GM19238 (cell line): ENCODE results near the gene DHTKD1.
"Not testable (repeated sequence)": the region's sequence is repeated elsewhere in the genome, so short reads cannot be mapped to it uniquely, and the experiment has no call there.

Experiments used
- DNase-seq: peaks from one replicate; pipeline ENCODE4 v3.0.0; 2011; ENCODE audit warnings: low spot score; ENCODE audit not compliant: insufficient read length

DHTKD1 gene

DNA sequence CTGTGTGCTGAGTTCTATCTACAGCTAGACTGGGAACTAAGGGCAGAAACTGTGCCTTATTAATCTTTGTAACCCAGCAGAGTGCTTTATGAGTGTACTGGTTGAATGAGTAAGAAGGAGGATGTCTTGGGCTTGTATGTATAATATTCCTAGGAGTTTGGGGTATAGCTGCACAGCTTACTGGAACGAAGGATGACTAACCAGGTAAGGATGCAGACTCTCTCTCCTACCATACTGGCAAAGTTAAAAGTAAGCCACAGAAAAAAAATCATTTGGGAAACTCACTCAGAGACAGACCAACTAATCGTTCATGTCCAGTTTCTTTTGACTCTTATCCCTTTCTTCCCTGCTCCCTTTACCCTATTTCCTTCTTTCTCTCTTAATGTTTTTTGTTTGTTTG, 1.4 kb upstream of the DHTKD1 start:
- no peak for DNase-seq

DNA sequence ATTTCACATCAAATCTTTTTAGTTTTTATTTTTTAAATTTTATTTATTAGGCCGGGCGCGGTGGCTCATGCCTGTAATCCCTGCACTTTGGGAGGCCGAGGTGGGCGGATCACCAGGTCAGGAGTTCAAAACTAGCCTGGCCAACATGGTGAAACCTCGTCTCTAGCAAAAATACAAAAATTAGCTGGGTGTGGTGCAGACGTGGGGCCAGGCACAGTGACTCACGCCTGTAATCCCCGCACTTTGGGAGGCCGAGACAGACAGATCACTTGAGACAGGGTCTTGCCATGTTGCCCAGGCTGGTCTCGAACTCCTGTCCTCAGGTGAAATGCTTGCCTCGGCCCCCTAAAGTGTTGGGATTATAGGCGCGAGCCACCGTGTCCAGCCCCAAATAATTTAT, 2.7 kb downstream of the DHTKD1 start:
- DNase-seq, result not testable (repeated sequence)

DNA sequence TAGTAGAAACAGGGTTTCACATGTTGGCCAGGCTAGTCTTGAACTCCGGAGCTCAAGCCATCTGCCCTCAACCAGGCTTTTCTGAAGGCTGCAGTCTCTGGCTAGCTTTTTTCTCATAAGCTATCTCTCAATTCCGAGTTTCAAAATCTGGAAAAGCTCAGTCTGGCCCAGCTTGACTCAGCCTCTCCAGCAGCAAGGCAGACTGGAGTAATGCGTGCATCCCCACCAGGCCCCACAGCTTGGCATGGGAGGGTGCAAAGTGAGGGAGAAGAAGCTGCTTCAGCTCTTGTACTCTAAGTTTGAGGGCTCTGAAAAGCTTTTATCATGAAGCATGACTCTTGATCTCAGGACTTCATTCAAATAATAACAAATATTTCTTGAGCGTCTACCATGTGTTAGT, 4.8 kb downstream of the DHTKD1 start:
- no peak for DNase-seq

GRCh38 chr10:12077580-12078180, 8.9 kb downstream of the DHTKD1 start:
- no peak for DNase-seq

- no peak for DNase-seq
Measured at GRCh38 chr10:12081470-12081869, 12.7 kb downstream of the DHTKD1 start.

DNA sequence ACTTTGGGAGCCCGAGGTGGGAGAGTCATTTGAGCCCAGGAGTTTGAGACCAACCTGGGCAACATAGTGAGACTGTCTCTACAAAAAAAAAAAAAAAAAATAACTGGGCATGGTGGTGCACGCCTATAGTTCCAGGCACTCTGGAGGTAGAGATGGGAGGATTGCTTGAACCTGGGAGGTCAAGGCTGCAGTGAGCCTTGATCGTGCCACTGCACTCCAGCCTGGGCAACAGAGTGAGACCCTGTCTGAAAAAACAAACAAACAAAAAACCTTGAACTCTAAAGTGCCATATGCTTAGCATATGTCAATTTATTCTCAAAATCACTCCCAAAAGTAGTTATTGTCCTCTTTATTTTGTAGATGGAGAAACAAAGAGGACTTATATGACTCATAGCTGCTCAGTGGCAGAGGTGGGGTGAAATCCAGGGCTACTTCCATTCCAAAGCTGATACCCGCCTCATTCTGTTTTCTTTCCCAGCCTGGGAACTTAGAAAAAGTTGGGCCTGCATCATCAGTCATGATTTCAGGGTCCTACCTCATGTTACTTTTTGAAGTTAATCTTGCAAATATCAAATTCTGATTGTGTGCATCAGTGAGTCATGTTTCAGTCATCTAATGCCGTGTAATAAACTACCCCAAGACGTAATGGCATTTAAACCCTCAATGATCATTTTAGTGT, 13.3 kb downstream of the DHTKD1 start:
- DNase-seq, result no peak

DNA sequence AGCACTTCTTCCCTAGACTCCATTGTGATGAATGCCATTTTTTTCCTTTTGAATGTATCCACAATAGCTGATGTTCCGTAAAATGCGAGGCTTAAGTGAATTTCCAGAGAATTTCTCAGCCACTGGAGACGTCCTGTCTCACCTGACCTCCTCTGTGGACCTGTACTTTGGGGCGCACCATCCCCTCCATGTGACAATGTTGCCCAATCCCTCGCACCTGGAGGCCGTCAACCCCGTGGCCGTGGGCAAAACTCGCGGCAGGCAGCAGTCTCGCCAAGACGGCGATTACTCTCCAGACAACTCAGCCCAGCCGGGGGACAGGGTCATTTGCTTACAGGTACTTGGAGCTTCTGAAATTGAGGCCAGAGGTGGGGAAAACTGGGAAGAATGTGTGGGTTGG, 20.2 kb downstream of the DHTKD1 start:
- DNase-seq, result no peak

- no peak for DNase-seq
Measured at GRCh38 chr10:12091421-12091820, 22.7 kb downstream of the DHTKD1 start.

DNA sequence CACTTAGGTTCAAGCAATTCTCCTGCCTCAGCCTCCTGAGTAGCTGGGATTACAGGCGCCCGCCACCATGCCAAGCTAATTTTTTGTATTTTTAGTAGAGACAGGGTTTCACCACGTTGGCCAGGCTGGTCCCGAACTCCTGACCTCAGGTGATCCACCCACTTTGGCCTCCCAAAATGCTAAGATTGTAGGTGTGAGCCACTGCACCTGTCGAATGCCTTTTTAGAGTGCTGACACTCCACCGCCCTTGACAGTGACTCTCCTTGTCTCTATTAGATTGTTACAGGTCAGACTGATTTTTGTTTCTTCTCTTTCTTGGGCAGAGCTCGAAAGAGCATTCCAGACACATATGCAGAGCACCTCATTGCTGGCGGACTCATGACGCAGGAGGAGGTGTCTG, 28.6 kb downstream of the DHTKD1 start:
- DNase-seq, result not testable (repeated sequence)

GRCh38 chr10:12097791-12098190, 29.0 kb downstream of the DHTKD1 start:
- DNase-seq, result no peak

DNA sequence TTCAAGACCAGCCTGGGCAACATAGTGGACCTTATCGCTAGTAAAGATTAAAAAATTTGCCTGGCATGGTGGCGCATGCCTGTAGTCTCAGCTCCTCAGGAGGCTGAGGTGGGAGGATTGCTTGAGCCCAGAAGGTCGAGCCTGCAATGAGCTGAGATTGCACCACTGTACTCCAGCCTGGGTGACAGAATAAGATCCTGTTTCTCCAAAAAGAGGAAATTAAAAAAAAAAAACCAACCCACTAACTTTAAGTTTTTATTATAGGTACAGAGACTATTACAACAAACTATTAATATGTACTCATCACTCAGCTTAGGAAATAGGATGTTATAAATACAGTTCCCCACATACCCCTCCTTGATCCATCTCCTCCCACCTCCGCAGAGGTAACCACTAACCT, 30.2 kb downstream of the DHTKD1 start:
- DNase-seq, result no peak

GRCh38 chr10:12103802-12104201, 35.0 kb downstream of the DHTKD1 start:
- no peak for DNase-seq

GRCh38 chr10:12107781-12108180, 39.0 kb downstream of the DHTKD1 start:
- no peak for DNase-seq

DNA sequence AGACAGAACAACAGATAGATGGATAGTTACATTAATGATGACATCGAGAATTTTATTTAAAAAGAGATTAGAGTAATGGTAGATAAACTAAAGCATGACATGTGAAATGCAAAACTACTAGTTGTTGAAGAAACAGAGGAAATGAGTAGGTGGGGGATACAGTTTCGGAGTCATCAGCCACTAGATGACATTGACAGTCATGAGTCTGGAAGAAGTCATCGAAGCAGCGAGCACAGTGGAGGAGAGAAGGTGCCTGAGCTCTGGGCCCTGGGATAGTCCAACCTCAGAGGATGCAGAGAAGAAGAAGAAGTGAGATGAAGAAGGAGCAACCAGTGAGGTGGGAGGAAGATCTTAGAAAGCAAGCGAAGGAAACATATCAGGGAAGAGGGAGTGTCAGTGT, 40.5 kb downstream of the DHTKD1 start:
- no peak for DNase-seq

GRCh38 chr10:12111528-12111927, 42.8 kb downstream of the DHTKD1 start:
- no peak for DNase-seq

DNA sequence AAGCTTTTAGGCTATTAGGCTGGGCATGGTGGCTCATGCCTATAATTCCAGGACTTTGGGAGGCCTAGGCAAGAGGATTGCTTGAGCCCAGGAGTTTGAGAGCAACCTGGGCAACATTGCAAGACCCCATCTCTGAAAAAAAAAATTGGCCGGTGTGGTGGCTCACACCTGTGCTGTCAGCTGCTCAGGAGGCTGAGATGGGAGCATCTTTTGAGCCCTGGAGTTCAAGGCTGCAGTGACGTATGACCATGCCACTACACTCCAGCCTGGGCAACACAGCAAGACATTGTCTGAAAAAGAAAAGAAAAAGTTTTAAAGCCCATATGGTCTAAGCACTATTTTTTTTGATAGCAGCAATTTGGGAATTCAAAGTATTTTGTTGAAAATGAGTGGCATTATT, 44.9 kb downstream of the DHTKD1 start:
- no peak for DNase-seq

DNA sequence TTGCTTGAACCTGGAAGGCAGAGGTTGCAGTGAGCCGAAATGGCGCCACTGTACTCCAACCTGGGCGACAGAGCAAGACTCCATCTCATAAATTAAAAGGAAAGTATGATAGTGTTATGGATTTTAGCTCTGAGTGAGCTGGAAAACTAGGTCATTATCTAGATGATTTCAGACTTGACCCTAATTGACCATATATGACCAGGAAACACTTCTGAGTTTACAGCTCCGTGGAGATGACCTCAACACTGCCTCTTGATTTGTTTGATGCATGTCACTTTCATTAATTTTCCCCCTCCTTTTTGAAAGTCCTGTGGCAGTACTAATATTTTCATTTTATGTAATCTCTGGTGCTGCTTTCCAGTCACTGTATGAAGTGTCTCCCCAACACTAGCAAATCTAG, 52.9 kb downstream of the DHTKD1 start:
- DNase-seq, result no peak

- peak; percentile 99 for DNase-seq
Measured at GRCh38 chr10:12129222-12130111, 60.7 kb downstream of the DHTKD1 start, which contains the start of gene SEC61A2. Gene SEC61A2, plus strand, starts transcription at chr10:12129677. Its CDS starts 111 bp downstream, at chr10:12129788.

DNA sequence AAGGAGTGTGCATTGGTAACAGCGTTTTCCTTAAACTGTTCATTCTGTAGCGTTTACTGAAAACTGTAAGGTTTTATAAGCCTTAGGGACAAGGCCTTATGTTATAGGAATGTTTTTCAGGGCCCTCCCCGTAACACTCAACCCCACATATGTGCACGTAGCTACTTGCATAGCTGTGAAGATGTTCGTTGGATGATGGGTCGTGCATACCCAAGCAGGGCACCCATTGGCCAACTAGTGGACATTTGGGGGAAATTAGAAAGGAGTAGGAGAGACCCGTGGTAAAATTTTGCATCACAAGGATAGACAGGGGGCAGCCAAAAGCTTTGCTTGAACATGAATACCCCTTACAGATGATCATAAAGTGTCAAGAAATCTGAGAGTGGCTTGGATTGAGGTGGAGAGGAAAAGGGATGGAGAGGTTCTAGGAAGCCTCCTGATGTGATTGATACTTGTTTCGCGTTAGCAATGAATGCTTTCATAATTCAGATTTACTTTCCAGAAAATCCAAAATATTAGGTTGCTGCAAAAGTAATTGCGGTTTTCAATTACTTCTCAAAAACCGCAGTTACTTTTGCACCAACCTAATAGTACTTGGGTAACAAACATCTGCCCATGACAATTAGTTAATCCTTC, 61.6 kb downstream of the DHTKD1 start:
- peak; percentile 37 for DNase-seq

- DNase-seq, result no peak
Measured at GRCh38 chr10:12135631-12136030, 66.9 kb downstream of the DHTKD1 start.

DNA sequence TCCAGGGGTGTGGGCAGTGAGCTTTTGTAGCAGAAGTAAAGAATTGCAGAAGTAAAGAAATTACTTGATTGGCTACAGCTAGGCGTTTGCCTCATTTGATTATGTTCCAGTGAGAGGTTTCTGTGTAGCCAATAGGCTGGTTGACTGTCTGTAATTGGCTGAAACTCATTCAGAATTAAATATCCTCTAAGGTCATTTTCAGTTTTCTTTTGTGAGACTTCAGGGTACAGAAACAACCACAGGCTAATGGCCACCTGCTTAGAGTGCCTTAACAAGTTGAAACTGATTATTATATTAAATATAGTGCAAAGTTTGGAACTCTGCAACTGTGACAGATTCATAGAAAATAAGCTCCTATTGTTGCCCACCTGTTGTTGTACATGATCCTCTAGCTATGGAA, 71.3 kb downstream of the DHTKD1 start:
- DNase-seq, result no peak

DNA sequence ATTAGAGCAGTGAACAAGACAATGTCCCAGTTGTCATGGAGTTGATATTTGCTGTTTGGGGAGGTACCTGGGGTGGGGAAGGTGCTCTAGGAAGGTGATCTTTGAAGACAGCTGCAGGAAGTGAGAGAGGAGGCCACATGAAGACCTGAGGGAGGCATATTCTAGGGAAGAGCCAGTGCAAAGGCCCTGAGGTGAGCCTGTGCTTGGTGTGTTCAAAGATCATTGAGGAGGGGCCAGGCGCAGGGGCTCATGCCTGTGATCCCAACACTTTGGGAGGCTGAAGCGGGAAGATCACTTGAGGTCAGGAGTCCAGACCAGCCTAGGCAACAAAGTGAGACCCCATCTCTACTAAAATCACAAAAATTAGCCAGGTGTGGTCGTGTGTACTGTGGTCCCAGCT, 75.8 kb downstream of the DHTKD1 start:
- DNase-seq, result no peak
